HepG2 (cell line): ENCODE results near the gene DLX3. TPM values are rescaled to one million over a fixed set of nuclear protein-coding genes. Genes with fewer than 3 reads are reported as not detected.

Experiments used
- BCL6 ChIP-seq: IDR thresholded peaks from 2 replicates; pipeline ENCODE4 v1.6.1; 2016; ENCODE audit warnings: missing genetic modification reagents, missing compliant biosample characterization
- ERF ChIP-seq: IDR thresholded peaks from 2 replicates; pipeline ENCODE4 v1.6.1; 2018; ENCODE audit warnings: missing biosample characterization, missing genetic modification reagents
- EZH2 ChIP-seq: conservative IDR thresholded peaks from 2 replicates; pipeline ENCODE4 v1.6.1; 2012; ENCODE audit warnings: mild to moderate bottlenecking, low read depth, low read length, moderate library complexity
- HNRNPLL ChIP-seq: fragments of 200-400 bp; formaldehyde crosslinking; IDR thresholded peaks from 2 replicates; pipeline ENCODE4 v1.6.1; 2017; ENCODE audit warnings: mild to moderate bottlenecking, low read depth, low read length; ENCODE audit not compliant: poor library complexity, severe bottlenecking
- HOXA3 ChIP-seq: sonication (generic); formaldehyde crosslinking; IDR thresholded peaks from 2 replicates; pipeline ENCODE4 v1.5.0; 2020; ENCODE audit warnings: missing genetic modification reagents
- MEF2D ChIP-seq: sonication (generic); formaldehyde crosslinking; IDR thresholded peaks from 2 replicates; pipeline ENCODE4 v1.5.1; 2020; ENCODE audit warnings: mild to moderate bottlenecking, missing genetic modification reagents
- MTF2 ChIP-seq: sonication (generic); formaldehyde crosslinking; IDR thresholded peaks from 2 replicates; pipeline ENCODE4 v1.5.0; 2020; ENCODE audit warnings: missing genetic modification reagents, borderline replicate concordance
- PCBP2 ChIP-seq: fragments of 200-400 bp; formaldehyde crosslinking; optimal IDR thresholded peaks from 2 replicates; pipeline ENCODE3; 2018; ENCODE audit warnings: low read length, low read depth; ENCODE audit not compliant: poor library complexity, severe bottlenecking
- POLR2A ChIP-seq, 2 experiments: IDR thresholded peaks; 2 replicates each; pipeline ENCODE4 v1.6.1; 2011; ENCODE audit warnings: low read depth in 2 of 2, low read length in 2 of 2, mild to moderate bottlenecking in 1 of 2, moderate library complexity in 1 of 2; ENCODE audit not compliant: insufficient read depth in 1 of 2
- RXRA ChIP-seq: sonication (generic); formaldehyde crosslinking; IDR thresholded peaks from 2 replicates; pipeline ENCODE4 v1.5.1; 2020; ENCODE audit warnings: missing genetic modification reagents
- RXRB ChIP-seq: IDR thresholded peaks from 2 replicates; pipeline ENCODE4 v1.6.1; 2016; ENCODE audit warnings: borderline replicate concordance, missing genetic modification reagents, missing compliant biosample characterization
- SATB2 ChIP-seq: sonication (generic); formaldehyde crosslinking; IDR thresholded peaks from 2 replicates; pipeline ENCODE4 v1.5.0; 2020; ENCODE audit warnings: missing genetic modification reagents
- SRSF1 ChIP-seq: fragments of 200-400 bp; formaldehyde crosslinking; optimal IDR thresholded peaks from 2 replicates; pipeline ENCODE3; 2017; ENCODE audit warnings: mild to moderate bottlenecking, low read depth, low read length, moderate library complexity
- ZNF124 ChIP-seq: sonication (generic); formaldehyde crosslinking; IDR thresholded peaks from 2 replicates; pipeline ENCODE4 v1.4.0; 2020; ENCODE audit warnings: missing genetic modification reagents
- ZNF296 ChIP-seq: sonication (generic); formaldehyde crosslinking; conservative IDR thresholded peaks from 2 replicates; pipeline ENCODE4 v1.5.0; 2020; ENCODE audit warnings: mild to moderate bottlenecking, missing genetic modification reagents
- ZNF33A ChIP-seq: sonication (generic); formaldehyde crosslinking; IDR thresholded peaks from 2 replicates; pipeline ENCODE4 v1.5.1; 2020; ENCODE audit warnings: missing genetic modification reagents, mild to moderate bottlenecking, moderate library complexity, borderline replicate concordance
- ZNF484 ChIP-seq: sonication (generic); formaldehyde crosslinking; IDR thresholded peaks from 2 replicates; pipeline ENCODE4 v1.5.1; 2020; ENCODE audit warnings: mild to moderate bottlenecking, low read depth, missing genetic modification reagents, borderline replicate concordance
- ZNF547 ChIP-seq: sonication (generic); formaldehyde crosslinking; IDR thresholded peaks from 2 replicates; pipeline ENCODE4 v1.5.1; 2020; ENCODE audit warnings: mild to moderate bottlenecking, missing genetic modification reagents
- ZNF660 ChIP-seq: sonication (generic); formaldehyde crosslinking; IDR thresholded peaks from 2 replicates; pipeline ENCODE4 v1.5.1; 2020; ENCODE audit warnings: mild to moderate bottlenecking, low read depth, missing genetic modification reagents, borderline replicate concordance
- ZNF777 ChIP-seq: sonication (generic); formaldehyde crosslinking; IDR thresholded peaks from 2 replicates; pipeline ENCODE4 v1.4.0; 2020; ENCODE audit warnings: missing genetic modification reagents
- ZNF839 ChIP-seq: sonication (generic); formaldehyde crosslinking; IDR thresholded peaks from 2 replicates; pipeline ENCODE4 v1.4.0; 2020; ENCODE audit warnings: missing genetic modification reagents, mild to moderate bottlenecking, borderline replicate concordance
- polyA plus RNA-seq, 8 experiments: library from polyadenylated mRNA; depleted of rRNA in 3 of 8; stranded (reverse) in 7 of 8; unstranded in 1 of 8; fragments of >200 nt; fragmentation: Illumina TruSeq in 4 of 8; extraction: Trizol in 4 of 8; gene quantifications; 2 replicates each; pipeline versions ENCODE4 v1.2.1 to v1.2.3, GENCODE V29; 2011 to 2016; ENCODE audit warnings: low read depth in 4 of 8, missing spikeins in 1 of 8, mixed read lengths in 1 of 8; ENCODE audit not compliant: insufficient read depth in 1 of 8
- total RNA-seq, 5 experiments: library from RNA; depleted of rRNA; stranded (reverse); fragments of >200 nt; fragmentation: Illumina TruSeq; extraction: Trizol; gene quantifications; 2 replicates each; pipeline ENCODE4 v1.2.3, GENCODE V29; 2016; ENCODE audit warnings: low read depth in 1 of 5
- TF ChIP-seq, protein P1 (sequence below), 2 experiments: fragments of 450-650 bp in 1 of 2; sonication (generic) in 1 of 2; formaldehyde crosslinking; IDR thresholded peaks; 2 replicates each; pipeline versions ENCODE4 v1.5.0 to v1.8.0; 2020 to 2022; ENCODE audit warnings: mild to moderate bottlenecking in 1 of 2, missing genetic modification reagents in 1 of 2
- TF ChIP-seq, protein P2 (sequence below): IDR thresholded peaks from 2 replicates; pipeline ENCODE4 v1.6.1; 2016; ENCODE audit warnings: low read depth, control low read depth
- TF ChIP-seq, protein P3 (sequence below): sonication (generic); formaldehyde crosslinking; IDR thresholded peaks from 2 replicates; pipeline ENCODE4 v1.4.0; 2020; ENCODE audit warnings: missing genetic modification reagents

DLX3 gene
- total and polyA plus RNA-seq, 2 of the 13 experiments (the other 11 are each of a cell fraction or from before 2014, with no cell fraction given) = 0.03 TPM; not detected in 1

DNA sequence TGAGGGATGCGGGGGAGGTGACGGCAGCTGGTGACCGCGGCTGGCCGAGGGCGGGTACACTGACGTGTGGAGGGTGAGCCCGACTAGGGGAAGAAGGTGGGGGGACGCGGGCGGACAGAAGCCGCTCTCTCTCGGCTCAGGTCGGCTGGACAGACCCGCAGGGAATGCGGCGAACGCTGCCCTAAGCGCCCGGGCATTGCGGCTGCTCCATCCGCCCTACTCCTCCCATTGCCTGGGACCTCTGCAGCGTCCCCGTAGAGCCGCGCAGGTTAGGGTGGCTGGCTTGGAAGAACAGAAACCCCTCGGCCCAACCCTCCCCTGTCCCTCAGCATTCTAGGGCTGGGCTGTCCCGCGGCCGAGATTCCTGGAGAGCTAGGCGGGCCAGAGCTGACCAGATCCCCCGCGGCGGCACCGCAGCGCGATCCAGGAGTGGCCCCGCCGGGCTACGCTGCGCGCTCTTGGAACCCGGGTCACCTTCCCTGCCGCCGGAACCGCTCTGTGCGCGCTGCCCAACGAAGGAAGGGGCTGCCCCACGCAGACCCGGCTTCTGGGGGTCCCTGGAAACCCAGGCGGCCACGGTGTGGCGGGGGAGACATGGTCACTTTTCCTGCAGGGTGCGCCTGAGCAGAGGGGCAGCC lies 23.1 kb downstream of the DLX3 start (continued):
- TF ChIP-seq, protein P1, sequence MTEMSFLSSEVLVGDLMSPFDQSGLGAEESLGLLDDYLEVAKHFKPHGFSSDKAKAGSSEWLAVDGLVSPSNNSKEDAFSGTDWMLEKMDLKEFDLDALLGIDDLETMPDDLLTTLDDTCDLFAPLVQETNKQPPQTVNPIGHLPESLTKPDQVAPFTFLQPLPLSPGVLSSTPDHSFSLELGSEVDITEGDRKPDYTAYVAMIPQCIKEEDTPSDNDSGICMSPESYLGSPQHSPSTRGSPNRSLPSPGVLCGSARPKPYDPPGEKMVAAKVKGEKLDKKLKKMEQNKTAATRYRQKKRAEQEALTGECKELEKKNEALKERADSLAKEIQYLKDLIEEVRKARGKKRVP (CRISPR knock-in tag; IDR thresholded peaks at IDR 0.05) = no peak
- TF ChIP-seq ZNF484 (CRISPR knock-in tag) (no peak), MEF2D (no peak), ZNF124 (CRISPR knock-in tag) (no peak), HNRNPLL (peak; percentile 37), ZNF777 (CRISPR knock-in tag) (0 out of 2 replicates have a peak, but pooled peaks have one; percentile 6), ZNF296 (CRISPR knock-in tag) (0 out of 2 replicates have a peak, but pooled peaks have one; percentile 22), RXRB (CRISPR knock-in tag) (no peak), RXRA (CRISPR knock-in tag) (no peak), ERF (CRISPR knock-in tag) (no peak), MTF2 (CRISPR knock-in tag) (peak; percentile 52; the same call in 1 of the 2 replicates), POLR2A (IDR thresholded peaks at IDR 0.05; ENCODE audit: insufficient read depth in 1 of 2, low read depth in 2 of 2, low read length in 2 of 2) (no peak), PCBP2 (no peak), HOXA3 (CRISPR knock-in tag) (peak; percentile 9; the same call in 1 of the 2 replicates), ZNF33A (CRISPR knock-in tag) (no peak), SATB2 (CRISPR knock-in tag) (no peak), SRSF1 (no peak), ZNF547 (CRISPR knock-in tag) (0 out of 2 replicates have a peak, but pooled peaks have one; percentile 37), BCL6 (CRISPR knock-in tag) (peak; percentile 42; the same call in 1 of the 2 replicates), ZNF660 (CRISPR knock-in tag) (no peak), ZNF839 (CRISPR knock-in tag) (0 out of 2 replicates have a peak, but pooled peaks have one; percentile 23), EZH2 (peak; percentile 92)
- TF ChIP-seq, protein P2, sequence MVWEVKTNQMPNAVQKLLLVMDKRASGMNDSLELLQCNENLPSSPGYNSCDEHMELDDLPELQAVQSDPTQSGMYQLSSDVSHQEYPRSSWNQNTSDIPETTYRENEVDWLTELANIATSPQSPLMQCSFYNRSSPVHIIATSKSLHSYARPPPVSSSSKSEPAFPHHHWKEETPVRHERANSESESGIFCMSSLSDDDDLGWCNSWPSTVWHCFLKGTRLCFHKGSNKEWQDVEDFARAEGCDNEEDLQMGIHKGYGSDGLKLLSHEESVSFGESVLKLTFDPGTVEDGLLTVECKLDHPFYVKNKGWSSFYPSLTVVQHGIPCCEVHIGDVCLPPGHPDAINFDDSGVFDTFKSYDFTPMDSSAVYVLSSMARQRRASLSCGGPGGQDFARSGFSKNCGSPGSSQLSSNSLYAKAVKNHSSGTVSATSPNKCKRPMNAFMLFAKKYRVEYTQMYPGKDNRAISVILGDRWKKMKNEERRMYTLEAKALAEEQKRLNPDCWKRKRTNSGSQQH (CRISPR knock-in tag) = no peak
- TF ChIP-seq, protein P3, sequence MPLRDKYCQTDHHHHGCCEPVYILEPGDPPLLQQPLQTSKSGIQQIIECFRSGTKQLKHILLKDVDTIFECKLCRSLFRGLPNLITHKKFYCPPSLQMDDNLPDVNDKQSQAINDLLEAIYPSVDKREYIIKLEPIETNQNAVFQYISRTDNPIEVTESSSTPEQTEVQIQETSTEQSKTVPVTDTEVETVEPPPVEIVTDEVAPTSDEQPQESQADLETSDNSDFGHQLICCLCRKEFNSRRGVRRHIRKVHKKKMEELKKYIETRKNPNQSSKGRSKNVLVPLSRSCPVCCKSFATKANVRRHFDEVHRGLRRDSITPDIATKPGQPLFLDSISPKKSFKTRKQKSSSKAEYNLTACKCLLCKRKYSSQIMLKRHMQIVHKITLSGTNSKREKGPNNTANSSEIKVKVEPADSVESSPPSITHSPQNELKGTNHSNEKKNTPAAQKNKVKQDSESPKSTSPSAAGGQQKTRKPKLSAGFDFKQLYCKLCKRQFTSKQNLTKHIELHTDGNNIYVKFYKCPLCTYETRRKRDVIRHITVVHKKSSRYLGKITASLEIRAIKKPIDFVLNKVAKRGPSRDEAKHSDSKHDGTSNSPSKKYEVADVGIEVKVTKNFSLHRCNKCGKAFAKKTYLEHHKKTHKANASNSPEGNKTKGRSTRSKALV (CRISPR knock-in tag) = peak; percentile 99
